ENCODE data around the gene CORO7.

The CORO7 gene

DNA sequence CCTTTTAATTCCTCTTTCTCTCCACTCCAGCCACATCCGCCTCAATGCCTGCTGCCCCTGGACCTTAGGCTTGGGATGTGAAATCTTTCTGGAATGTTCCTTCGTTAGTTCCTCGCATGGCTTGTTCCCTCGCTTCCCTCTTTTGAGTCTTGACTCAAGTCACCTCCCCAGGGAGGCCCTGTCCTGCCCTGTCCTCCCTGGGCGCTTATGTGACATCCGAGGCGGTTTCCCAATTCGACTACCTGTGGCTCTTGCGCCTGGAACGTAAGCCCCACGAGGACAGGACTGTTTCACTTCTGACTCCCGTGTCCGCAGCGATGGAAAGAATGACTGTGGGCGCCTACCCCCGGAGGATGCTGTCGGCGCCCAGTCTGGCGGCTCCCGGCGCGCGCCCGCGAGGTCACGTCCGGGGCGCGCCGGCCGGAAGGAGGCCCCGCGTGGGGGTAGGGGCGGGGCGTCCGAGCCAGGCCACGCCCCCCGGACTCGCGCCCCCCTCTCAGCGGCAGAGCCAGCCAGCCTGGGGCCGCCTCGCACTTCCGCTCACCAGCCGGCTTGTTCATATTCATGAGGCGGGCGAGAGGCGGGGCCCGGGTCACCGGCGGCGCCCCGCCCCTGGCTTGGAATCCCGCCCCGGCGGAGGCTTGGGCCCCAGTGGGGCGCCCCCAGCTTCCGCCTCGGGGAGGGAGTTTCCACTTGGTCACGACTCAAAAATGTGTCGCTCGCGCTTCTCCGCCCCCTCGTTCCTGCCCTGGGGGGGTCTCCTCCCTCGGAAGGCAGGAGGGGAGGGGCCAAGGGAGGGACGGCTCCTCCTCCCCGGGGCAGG, 109.0 kb downstream of the CORO7 start:
- H3K4me1 ChIP-seq (ENCODE audit: control insufficient read depth in 1 of 2, insufficient read depth in 2 of 2, low read length in 2 of 2): peaks cover 4 to 10% of the 10 kb centered on the region in 2 donors
- no peaks in the 10 kb centered on the region for H3K9me3 ChIP-seq (ENCODE audit: control insufficient read depth in 1 of 2, low read length in 2 of 2)
- H3K4me3 ChIP-seq (ENCODE audit: low read depth in 1 of 2, low read length in 2 of 2): peak overlapping the region; percentile 61 to 83
- peak overlapping the region; percentile 88 for H3K27ac ChIP-seq (ENCODE audit: low read length)
- no peaks in the 10 kb centered on the region for H3K36me3 ChIP-seq (ENCODE audit: control insufficient read depth in 1 of 2, insufficient read depth in 2 of 2, low read length in 2 of 2)
- H3K27me3 ChIP-seq (ENCODE audit: low read depth, low read length): no peaks in the 10 kb centered on the region

DNA sequence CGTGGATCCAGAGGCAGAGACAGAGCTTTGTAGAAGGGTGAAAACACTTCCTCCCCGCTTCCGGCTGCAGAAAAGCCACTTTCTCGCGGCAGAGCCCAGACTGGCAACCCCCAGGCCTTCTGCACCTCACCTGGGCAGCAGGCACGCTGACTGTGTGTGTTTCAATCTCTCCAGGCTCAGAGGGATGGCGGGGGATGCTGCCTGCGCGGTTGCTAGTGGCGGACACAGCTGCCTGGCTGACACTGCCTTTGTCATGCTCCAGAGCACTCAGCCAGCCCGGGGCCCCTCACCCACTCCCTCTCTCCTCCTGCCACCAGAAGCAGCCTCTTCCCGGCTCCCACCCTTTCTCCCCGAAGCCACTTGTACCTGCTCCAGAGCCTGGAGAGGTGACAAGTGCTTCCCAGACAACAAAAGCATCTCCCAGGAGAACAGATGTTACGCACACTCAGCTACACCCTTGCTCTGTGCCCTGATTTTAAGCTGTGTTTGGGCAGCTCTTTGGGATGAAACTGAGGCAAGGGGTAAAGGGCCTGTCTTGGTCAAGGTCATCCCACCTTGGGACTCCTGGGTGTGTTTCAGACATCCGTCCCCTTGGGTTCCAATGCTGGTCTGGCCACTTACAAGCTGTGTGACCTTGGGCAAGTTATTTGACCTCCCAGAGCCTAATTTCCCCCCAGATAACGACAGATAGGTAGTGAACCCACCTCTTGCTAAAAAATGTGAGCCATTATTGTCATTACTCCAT, 109.8 kb downstream of the CORO7 start:
- Histone ChIP-seq H3K27me3 (ENCODE audit: low read depth, low read length) (no peaks in the 10 kb centered on the region), H3K27ac (ENCODE audit: low read length) (peak overlapping the region; percentile 88), H3K4me3 (ENCODE audit: low read depth in 1 of 2, low read length in 2 of 2) (peak overlapping the region; percentile 61 to 83), H3K4me1 (ENCODE audit: control insufficient read depth in 1 of 2, insufficient read depth in 2 of 2, low read length in 2 of 2) (peaks cover 4 to 10% of the 10 kb centered on the region in 2 donors), H3K9me3 (ENCODE audit: control insufficient read depth in 1 of 2, low read length in 2 of 2) (no peaks in the 10 kb centered on the region), H3K36me3 (ENCODE audit: control insufficient read depth in 1 of 2, insufficient read depth in 2 of 2, low read length in 2 of 2) (no peaks in the 10 kb centered on the region)
